Small intestine (tissue), 7 donors: Measurements from ENCODE around the gene SPEN. TPM values are rescaled to one million over a fixed set of nuclear protein-coding genes. Genes with fewer than 3 reads are reported as not detected.
"Not testable (repeated sequence)": the region's sequence is repeated elsewhere in the genome, so short reads cannot be mapped to it uniquely, and the experiment has no call there.

ENCODE experiments used
- DNase-seq, 2 donors: peaks; one replicate each; pipeline versions ENCODE4 v3.0.0 to v3.0.0-alpha.2; 2013
- FAIRE-seq: peaks from 2 replicates; lab custom pipeline; 2012; peaks lifted over from hg19 to GRCh38; lab: Jason Lieb, UNC
- H3K27ac ChIP-seq, 3 donors: one replicate each; pipeline ENCODE4 v1.5.1; 2013; ENCODE audit warnings: low read length in 2 of 3, mild to moderate bottlenecking in 2 of 3, control low read depth in 1 of 3, inconsistent platforms in 1 of 3, low read depth in 1 of 3, moderate library complexity in 1 of 3
- H3K27me3 ChIP-seq, 3 donors: one replicate each; pipeline ENCODE4 v1.6.1; 2013; ENCODE audit warnings: low read length in 3 of 3, inconsistent platforms in 1 of 3; ENCODE audit not compliant: control insufficient read depth in 3 of 3, insufficient read depth in 3 of 3
- H3K36me3 ChIP-seq, 3 donors: one replicate each; pipeline ENCODE4 v1.6.1; 2013; ENCODE audit warnings: low read length in 3 of 3, inconsistent platforms in 1 of 3, low read depth in 1 of 3, mild to moderate bottlenecking in 1 of 3, moderate library complexity in 1 of 3; ENCODE audit not compliant: control insufficient read depth in 3 of 3, insufficient read depth in 2 of 3
- H3K4me1 ChIP-seq, 3 donors: one replicate each; pipeline ENCODE4 v1.6.1; 2013; ENCODE audit warnings: low read length in 2 of 3, inconsistent platforms in 1 of 3, low read depth in 1 of 3, mild to moderate bottlenecking in 1 of 3, moderate library complexity in 1 of 3; ENCODE audit not compliant: control insufficient read depth in 3 of 3, insufficient read depth in 2 of 3
- H3K4me3 ChIP-seq, 3 donors: one replicate each; pipeline ENCODE4 v1.5.1; 2013; ENCODE audit warnings: low read length in 3 of 3, control low read depth in 1 of 3, inconsistent platforms in 1 of 3, low read depth in 1 of 3, mild to moderate bottlenecking in 1 of 3, moderate library complexity in 1 of 3
- H3K9me3 ChIP-seq, 2 donors: one replicate each; pipeline ENCODE4 v1.6.1; 2013; ENCODE audit warnings: low read depth in 1 of 2, low read length in 1 of 2; ENCODE audit not compliant: control insufficient read depth in 2 of 2, insufficient read depth in 1 of 2
- WGBS, 3 donors: extraction: QIAGEN DNeasy Blood & Tissue Kit; methylation state at CpG; one replicate each; pipeline ENCODE4 v1.1.7; 2013; 5-methylcytosine and 5-hydroxymethylcytosine counted together
- polyA plus RNA-seq, 4 donors: library from polyadenylated mRNA; stranded (reverse) in 3 of 4; unstranded in 1 of 4; fragments of 200-250 nt in 3 of 4; fragments of 120-200 nt in 1 of 4; gene quantifications; one replicate each; pipeline versions ENCODE4 v1.2.1 to v1.2.3, GENCODE V29; 2013
- donor health status: healthy with polysubstance abuse.
- donor health status: control.
- donor health status: control.
- donor health status: Bipolar disorder and iron deficiency.
- donor health status: healthy.

Gene SPEN
- polyA plus RNA-seq, 4 donors = 12.2 to 48.8 (median 15.9) TPM

DNA sequence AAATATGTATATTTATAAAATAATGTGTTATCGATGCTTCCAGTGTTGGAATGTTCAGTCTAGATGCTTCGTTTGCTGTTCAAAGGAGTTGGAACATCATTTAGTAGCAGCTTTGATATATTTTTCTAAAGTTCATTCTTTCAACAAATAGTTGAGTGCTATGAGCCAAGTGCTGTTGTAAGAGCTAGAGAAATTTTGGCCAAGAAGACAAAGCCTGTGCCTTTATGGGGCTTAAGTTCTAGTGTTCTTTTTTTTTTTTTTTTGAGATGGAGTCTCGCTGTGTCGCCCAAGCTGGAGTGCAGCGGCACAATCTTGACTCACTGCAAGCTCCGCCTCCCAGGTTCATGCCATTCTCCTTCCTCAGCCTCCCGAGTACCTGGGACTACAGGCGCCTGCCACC lies 78.9 kb downstream of the SPEN start:
- peaks cover 17 to 51% (median 35%) of the 10 kb centered on the region in 3 donors for H3K36me3 ChIP-seq

DNA sequence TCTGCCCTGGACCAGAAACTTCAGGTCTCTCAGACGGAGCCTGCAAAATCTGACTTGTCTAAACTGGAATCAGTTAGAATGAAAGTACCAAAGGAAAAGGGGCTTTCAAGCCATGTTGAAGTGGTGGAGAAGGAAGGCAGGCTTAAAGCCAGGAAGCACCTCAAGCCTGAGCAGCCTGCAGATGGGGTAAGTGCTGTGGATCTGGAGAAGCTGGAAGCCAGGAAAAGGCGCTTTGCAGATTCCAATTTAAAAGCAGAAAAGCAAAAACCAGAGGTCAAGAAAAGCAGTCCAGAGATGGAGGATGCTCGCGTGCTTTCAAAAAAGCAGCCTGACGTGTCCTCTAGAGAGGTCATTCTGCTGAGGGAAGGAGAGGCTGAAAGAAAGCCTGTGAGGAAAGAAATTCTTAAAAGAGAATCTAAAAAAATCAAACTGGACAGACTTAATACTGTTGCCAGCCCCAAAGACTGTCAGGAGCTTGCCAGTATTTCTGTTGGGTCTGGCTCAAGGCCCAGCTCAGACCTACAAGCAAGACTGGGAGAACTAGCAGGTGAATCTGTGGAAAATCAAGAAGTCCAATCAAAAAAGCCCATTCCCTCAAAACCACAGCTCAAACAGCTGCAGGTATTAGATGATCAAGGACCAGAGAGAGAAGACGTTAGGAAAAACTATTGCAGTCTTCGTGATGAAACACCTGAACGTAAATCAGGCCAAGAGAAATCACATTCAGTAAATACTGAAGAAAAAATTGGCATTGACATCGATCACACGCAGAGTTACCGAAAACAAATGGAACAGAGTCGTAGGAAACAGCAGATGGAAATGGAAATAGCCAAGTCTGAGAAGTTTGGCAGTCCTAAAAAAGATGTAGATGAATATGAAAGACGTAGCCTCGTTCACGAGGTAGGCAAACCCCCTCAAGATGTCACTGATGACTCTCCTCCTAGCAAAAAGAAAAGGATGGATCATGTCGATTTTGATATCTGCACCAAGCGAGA lies 81.8 kb downstream of the SPEN start:
- DNase-seq = no peak
- WGBS, 3 donors = 95 to 98% (median 95%) methylated on average over 17 of the region's 17 CpGs
- H3K36me3 ChIP-seq = peaks cover 24 to 67% (median 45%) of the 10 kb centered on the region in 3 donors
- H3K27ac ChIP-seq = no peak overlapping the region
- no peak overlapping the region for H3K4me3 ChIP-seq
- no peak for FAIRE-seq
- no peaks in the 10 kb centered on the region for H3K4me1 ChIP-seq
- H3K27me3 ChIP-seq = no peaks in the 10 kb centered on the region
- no peaks in the 10 kb centered on the region for H3K9me3 ChIP-seq

More for the DNA sequence above, 78.9 kb downstream of the SPEN start:
- not testable (repeated sequence) for H3K4me3 ChIP-seq, H3K27me3 ChIP-seq, H3K9me3 ChIP-seq, FAIRE-seq, DNase-seq, H3K4me1 ChIP-seq, H3K27ac ChIP-seq
- 86 to 87% (median 86%) methylated on average over 8 of the region's 8 CpGs for WGBS, 3 donors

DNA sequence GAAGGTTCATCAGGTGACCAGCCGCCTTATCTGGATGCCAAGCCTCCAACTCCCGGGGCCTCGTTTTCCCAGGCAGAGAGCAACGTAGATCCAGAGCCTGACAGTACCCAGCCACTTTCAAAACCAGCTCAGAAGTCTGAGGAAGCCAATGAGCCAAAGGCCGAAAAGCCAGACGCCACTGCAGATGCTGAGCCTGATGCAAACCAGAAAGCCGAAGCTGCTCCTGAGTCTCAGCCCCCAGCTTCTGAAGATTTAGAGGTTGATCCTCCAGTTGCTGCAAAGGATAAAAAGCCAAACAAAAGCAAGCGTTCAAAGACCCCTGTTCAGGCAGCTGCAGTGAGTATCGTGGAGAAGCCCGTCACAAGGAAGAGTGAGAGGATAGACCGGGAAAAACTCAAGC lies 83.9 kb downstream of the SPEN start:
- no peak for DNase-seq
- H3K9me3 ChIP-seq = no peaks in the 10 kb centered on the region
- H3K36me3 ChIP-seq = peaks cover 29 to 75% (median 48%) of the 10 kb centered on the region in 3 donors
- 93 to 96% (median 94%) methylated on average over 11 of the region's 11 CpGs for WGBS, 3 donors
- no peak overlapping the region for H3K4me3 ChIP-seq
- H3K4me1 ChIP-seq = no peaks in the 10 kb centered on the region
- H3K27ac ChIP-seq = no peak overlapping the region
- H3K27me3 ChIP-seq = no peaks in the 10 kb centered on the region
- FAIRE-seq = no peak

DNA sequence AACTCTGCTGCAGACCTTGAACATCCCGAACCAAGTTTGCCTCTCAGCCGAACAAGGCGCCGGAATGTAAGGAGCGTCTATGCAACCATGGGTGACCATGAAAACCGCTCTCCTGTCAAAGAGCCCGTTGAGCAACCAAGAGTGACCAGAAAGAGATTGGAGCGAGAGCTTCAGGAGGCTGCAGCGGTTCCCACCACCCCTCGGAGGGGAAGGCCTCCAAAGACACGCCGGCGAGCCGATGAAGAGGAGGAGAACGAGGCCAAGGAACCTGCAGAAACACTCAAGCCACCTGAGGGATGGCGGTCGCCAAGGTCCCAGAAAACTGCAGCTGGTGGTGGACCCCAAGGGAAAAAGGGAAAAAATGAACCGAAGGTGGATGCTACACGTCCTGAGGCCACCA lies 84.4 kb downstream of the SPEN start:
- H3K9me3 ChIP-seq = no peaks in the 10 kb centered on the region
- no peak overlapping the region for H3K4me3 ChIP-seq
- DNase-seq (no peak), FAIRE-seq (no peak)
- 96 to 98% (median 97%) methylated on average over 19 of the region's 19 CpGs for WGBS, 3 donors
- no peaks in the 10 kb centered on the region for H3K4me1 ChIP-seq
- H3K27ac ChIP-seq = no peak overlapping the region
- peaks cover 29 to 77% (median 48%) of the 10 kb centered on the region in 3 donors for H3K36me3 ChIP-seq
- no peaks in the 10 kb centered on the region for H3K27me3 ChIP-seq

DNA sequence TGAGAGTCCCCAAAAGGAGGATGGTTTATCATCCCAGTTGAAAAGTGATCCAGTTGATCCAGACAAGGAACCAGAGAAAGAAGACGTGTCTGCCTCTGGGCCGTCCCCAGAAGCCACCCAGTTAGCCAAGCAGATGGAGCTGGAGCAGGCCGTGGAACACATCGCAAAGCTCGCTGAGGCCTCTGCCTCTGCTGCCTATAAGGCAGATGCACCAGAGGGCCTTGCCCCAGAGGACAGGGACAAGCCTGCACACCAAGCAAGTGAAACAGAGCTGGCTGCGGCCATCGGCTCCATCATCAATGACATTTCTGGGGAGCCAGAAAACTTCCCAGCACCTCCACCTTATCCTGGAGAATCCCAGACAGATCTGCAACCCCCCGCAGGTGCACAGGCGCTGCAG lies 85.1 kb downstream of the SPEN start:
- H3K27me3 ChIP-seq = no peaks in the 10 kb centered on the region
- no peak for FAIRE-seq
- H3K36me3 ChIP-seq = peaks cover 29 to 84% (median 53%) of the 10 kb centered on the region in 3 donors
- no peak overlapping the region for H3K4me3 ChIP-seq
- H3K4me1 ChIP-seq = no peaks in the 10 kb centered on the region
- H3K9me3 ChIP-seq = no peaks in the 10 kb centered on the region
- no peak for DNase-seq
- WGBS, 3 donors = 94 to 97% (median 94%) methylated on average over 9 of the region's 9 CpGs
- no peak overlapping the region for H3K27ac ChIP-seq

DNA sequence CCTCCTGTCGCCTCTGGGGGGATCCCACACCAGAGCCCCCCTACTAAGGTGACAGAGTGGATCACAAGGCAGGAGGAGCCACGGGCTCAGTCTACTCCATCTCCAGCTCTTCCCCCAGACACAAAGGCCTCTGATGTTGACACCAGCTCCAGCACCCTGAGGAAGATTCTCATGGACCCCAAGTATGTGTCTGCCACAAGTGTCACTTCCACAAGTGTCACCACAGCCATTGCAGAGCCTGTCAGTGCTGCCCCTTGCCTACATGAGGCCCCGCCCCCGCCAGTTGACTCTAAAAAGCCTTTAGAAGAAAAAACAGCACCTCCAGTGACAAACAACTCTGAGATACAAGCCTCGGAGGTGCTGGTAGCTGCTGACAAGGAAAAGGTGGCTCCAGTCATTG lies 86.2 kb downstream of the SPEN start:
- no peaks in the 10 kb centered on the region for H3K9me3 ChIP-seq
- no peak for DNase-seq
- H3K4me3 ChIP-seq = no peak overlapping the region
- peaks cover 24 to 86% (median 51%) of the 10 kb centered on the region in 3 donors for H3K36me3 ChIP-seq
- peaks cover 0 to 3% (median 0%) of the 10 kb centered on the region in 3 donors for H3K4me1 ChIP-seq
- no peak overlapping the region for H3K27ac ChIP-seq
- 88 to 95% (median 91%) methylated on average over 5 of the region's 5 CpGs for WGBS, 3 donors
- H3K27me3 ChIP-seq = no peaks in the 10 kb centered on the region
- FAIRE-seq = no peak

DNA sequence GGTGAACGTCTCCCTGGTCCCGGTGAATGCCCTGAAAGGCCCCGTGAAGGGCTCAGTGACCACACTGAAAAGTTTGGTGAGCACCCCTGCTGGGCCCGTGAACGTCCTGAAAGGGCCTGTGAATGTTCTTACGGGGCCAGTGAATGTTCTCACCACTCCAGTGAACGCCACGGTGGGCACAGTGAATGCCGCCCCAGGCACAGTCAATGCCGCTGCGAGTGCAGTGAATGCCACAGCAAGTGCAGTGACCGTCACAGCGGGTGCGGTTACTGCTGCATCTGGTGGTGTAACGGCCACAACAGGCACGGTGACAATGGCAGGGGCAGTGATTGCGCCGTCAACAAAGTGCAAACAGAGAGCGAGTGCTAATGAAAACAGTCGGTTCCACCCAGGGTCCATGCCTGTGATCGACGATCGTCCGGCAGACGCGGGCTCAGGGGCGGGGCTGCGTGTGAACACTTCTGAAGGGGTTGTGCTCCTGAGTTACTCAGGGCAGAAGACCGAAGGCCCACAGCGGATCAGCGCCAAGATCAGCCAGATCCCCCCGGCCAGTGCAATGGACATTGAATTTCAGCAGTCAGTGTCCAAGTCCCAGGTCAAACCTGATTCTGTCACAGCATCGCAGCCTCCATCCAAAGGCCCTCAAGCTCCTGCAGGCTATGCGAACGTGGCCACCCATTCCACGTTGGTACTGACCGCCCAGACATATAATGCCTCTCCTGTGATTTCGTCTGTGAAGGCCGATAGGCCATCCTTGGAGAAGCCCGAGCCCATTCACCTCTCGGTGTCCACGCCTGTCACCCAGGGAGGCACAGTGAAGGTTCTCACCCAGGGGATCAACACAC lies 86.9 kb downstream of the SPEN start:
- no peak for FAIRE-seq
- Histone ChIP-seq H3K4me3 (no peak overlapping the region), H3K9me3 (no peaks in the 10 kb centered on the region), H3K4me1 (peaks cover 0 to 10% (median 0%) of the 10 kb centered on the region in 3 donors), H3K27ac (no peak overlapping the region), H3K27me3 (no peaks in the 10 kb centered on the region), H3K36me3 (peaks cover 21 to 87% (median 46%) of the 10 kb centered on the region in 3 donors)
- WGBS, 3 donors = 92 to 94% (median 93%) methylated on average over 41 to 42 of the region's 42 CpGs
- no peak for DNase-seq
